ENCODE results near the gene CDH26.

Gene CDH26

GRCh38 chr20:59962155-59962554 lies 3.9 kb downstream of the CDH26 start:
- no peak overlapping the region for H3K27ac ChIP-seq
- TF ChIP-seq ZFX (IDR thresholded peaks at IDR 0.05; ENCODE audit: borderline replicate concordance) (no peak), CTCF (IDR thresholded peaks at IDR 0.05) (no peak)

DNA sequence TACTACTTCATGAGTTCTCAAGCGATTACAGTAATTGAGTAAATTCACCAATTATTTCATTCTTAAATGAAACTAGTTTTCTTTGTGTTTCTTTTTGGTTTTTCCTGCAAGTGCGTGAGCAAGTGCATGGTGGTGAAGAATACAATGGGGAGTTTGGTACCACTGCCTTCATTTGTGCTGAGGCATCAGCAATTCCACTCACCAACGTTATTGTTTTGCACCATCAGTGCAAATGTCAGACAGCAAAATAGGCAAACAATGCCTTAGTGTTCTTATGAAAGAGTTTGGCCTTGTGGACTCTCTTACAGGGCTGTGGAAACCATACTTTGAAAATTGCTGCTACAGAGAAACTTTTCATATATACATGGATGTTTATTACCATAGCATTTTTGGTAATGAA lies 8.2 kb downstream of the CDH26 start:
- no peak overlapping the region for H3K27ac ChIP-seq
- TF ChIP-seq CTCF (IDR thresholded peaks at IDR 0.05), result no peak
- TF ChIP-seq ZFX (IDR thresholded peaks at IDR 0.05; ENCODE audit: borderline replicate concordance), result no peak

GRCh38 chr20:59971428-59971827 lies 13.2 kb downstream of the CDH26 start:
- TF ChIP-seq CTCF (IDR thresholded peaks at IDR 0.05), result no peak
- no peak for TF ChIP-seq ZFX (IDR thresholded peaks at IDR 0.05; ENCODE audit: borderline replicate concordance)
- no peak overlapping the region for H3K27ac ChIP-seq

DNA sequence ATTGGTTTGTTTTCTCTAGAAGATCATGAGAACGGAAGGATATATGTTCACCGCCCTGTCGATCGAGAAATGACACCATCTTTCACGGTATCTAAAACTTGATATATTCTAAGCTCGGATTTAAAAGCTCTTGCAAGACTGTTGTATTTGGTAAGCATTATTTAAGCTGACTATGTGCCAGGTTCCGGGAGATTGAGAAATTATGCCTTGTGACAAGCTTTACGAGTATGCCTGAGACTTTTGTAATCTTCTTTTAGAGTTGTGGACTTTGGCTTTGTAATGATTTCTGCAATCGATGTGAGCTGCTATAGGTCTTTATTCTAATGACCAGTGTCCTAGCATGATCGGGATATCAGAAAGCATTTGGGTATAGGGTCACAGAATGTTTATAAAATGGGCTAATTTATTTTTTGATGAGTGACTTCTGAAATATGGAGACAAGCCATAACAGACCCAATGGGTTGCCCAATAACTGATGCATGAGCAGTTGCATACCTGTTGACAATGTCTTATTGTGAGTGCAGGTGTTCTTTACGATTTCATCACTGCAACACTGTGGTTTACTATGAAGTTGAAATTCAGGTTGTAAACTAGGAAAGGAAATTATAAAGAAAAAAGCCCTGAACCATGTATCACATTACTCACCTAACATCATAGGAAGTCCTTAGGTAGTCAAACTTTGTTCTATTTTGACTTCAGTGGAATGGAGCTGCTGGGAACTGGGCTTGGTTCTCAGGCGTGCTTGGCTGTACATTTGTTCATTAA lies 14.0 kb downstream of the CDH26 start:
- no peak overlapping the region for H3K27ac ChIP-seq
- TF ChIP-seq ZFX (IDR thresholded peaks at IDR 0.05; ENCODE audit: borderline replicate concordance), result no peak
- no peak for TF ChIP-seq CTCF (IDR thresholded peaks at IDR 0.05)

DNA sequence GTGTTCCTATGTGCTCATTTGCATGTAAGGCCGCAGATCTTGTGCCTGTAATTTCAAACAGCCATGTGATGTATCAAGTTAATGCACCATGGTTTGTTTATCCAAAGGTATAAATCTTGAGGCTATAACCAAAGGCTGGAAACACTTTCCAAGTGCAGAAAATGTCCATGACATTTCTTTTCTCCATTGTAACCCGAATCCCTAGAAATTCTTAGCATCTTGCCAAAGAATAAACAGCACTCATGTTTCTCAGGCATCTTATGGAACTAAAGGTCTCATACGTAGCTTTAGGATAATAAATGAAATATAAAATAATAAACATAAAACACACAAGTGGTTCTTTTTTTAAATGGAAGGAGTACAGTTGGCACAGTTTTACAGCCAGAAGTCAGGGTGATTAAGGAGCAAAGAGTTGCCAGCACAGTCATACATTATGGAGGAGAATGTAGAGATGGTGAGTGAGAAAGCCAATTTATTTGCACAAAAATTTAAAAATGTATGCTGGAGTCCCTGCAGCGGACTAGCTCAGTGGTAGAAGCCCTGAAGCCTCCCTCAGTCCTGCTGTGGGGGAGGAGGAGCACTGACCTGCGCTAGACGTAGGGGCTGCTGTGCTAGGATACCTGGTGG lies 18.0 kb downstream of the CDH26 start:
- no peak overlapping the region for H3K27ac ChIP-seq
- TF ChIP-seq ZFX (IDR thresholded peaks at IDR 0.05; ENCODE audit: borderline replicate concordance), result no peak
- no peak for TF ChIP-seq CTCF (IDR thresholded peaks at IDR 0.05)

- no peak for TF ChIP-seq CTCF (IDR thresholded peaks at IDR 0.05)
- TF ChIP-seq ZFX (IDR thresholded peaks at IDR 0.05; ENCODE audit: borderline replicate concordance), result no peak
- H3K27ac ChIP-seq, result no peak overlapping the region
These were observed 18.9 kb downstream of the CDH26 start for GRCh38 chr20:59977086-59977485.

- H3K27ac ChIP-seq, result no peak overlapping the region
- TF ChIP-seq ZFX (IDR thresholded peaks at IDR 0.05; ENCODE audit: borderline replicate concordance) (no peak), CTCF (IDR thresholded peaks at IDR 0.05) (no peak)
These were observed 24.9 kb downstream of the CDH26 start for GRCh38 chr20:59983076-59983475.

All from 22Rv1 (cell line).